ENCODE measurements around the gene NEK5. TPM values are rescaled to one million over a fixed set of nuclear protein-coding genes. Genes with fewer than 3 reads are reported as not detected.
"Not testable (repeated sequence)": the region's sequence is repeated elsewhere in the genome, so short reads cannot be mapped to it uniquely, and the experiment has no call there.

Gene NEK5
- polyA plus RNA-seq, result 2.3 TPM
- long read RNA-seq, donor 1, result 0 reads
- long read RNA-seq, donor 2, result 0 reads
- long read RNA-seq, donor 3, result 0 reads
- long read RNA-seq, donor 4, result 0 reads
- long read RNA-seq, donor 5, result 0 reads
- long read RNA-seq, donor 6, result 0 reads
- long read RNA-seq, donor 7, result 0 reads
- long read RNA-seq, donor 8, result 0 reads
- long read RNA-seq, donor 9, result 0 reads
- long read RNA-seq, donor 10, full-length matches to known transcripts, result 1 of 1 reads
- long read RNA-seq, donor 10, partial matches to known transcripts, result 0 of 1 reads
- long read RNA-seq, donor 10, other reads (novel, unspliced or antisense), result 0 of 1 reads
- long read RNA-seq, donor 11, result 0 reads

- H3K27ac ChIP-seq (ENCODE audit: low read length), result peak within 1 kb of the TSS; percentile 31
Measured at GRCh38 chr13:52128714-52129700, at the start of gene NEK5. NEK5 (minus strand) TSS chr13:52129073; CDS start chr13:52127482, 1,591 bp downstream.

GRCh38 chr13:52177276-52177675 is 48.4 kb upstream of the NEK5 start:
- Histone ChIP-seq H3K4me3 (ENCODE audit: low read length) (no peak overlapping the region), H3K9me3 (ENCODE audit: control insufficient read depth, low read depth, low read length) (no peaks in the 10 kb centered on the region), H3K27ac (ENCODE audit: low read length) (no peak overlapping the region), H3K36me3 (ENCODE audit: control insufficient read depth, insufficient read depth, low read length) (peaks cover 42% of the 10 kb centered on the region), H3K4me1 (ENCODE audit: control insufficient read depth, insufficient read depth, low read length) (no peaks in the 10 kb centered on the region), H3K27me3 (ENCODE audit: control insufficient read depth, insufficient read depth, low read length) (no peaks in the 10 kb centered on the region)
- 20% methylated on average over 1 of the region's 2 CpGs for WGBS (ENCODE audit: insufficient coverage, low lambda C conversion rate)
- peak in 1 of 2 donors; percentile 61 for DNase-seq

More at GRCh38 chr13:52128714-52129700, at the start of gene NEK5:
- Histone ChIP-seq H3K4me3 (ENCODE audit: low read length) (peak within 1 kb of the TSS; percentile 71), H3K36me3 (ENCODE audit: control insufficient read depth, insufficient read depth, low read length) (peaks cover 29% of the 10 kb centered on the region), H3K27me3 (ENCODE audit: control insufficient read depth, insufficient read depth, low read length) (no peaks in the 10 kb centered on the region), H3K4me1 (ENCODE audit: control insufficient read depth, insufficient read depth, low read length) (peaks cover 4% of the 10 kb centered on the region), H3K9me3 (ENCODE audit: control insufficient read depth, low read depth, low read length) (no peaks in the 10 kb centered on the region)
- DNase-seq, result peak; percentile 48 to 79
- WGBS (ENCODE audit: insufficient coverage, low lambda C conversion rate), result 80% methylated on average over 1 of the region's 71 CpGs

- H3K4me1 ChIP-seq (ENCODE audit: control insufficient read depth, insufficient read depth, low read length); H3K27me3 ChIP-seq (ENCODE audit: control insufficient read depth, insufficient read depth, low read length); H3K9me3 ChIP-seq (ENCODE audit: control insufficient read depth, low read depth, low read length); H3K27ac ChIP-seq (ENCODE audit: low read length); H3K4me3 ChIP-seq (ENCODE audit: low read length); DNase-seq: not testable (repeated sequence)
- 80% methylated on average over 1 of the region's 6 CpGs for WGBS (ENCODE audit: insufficient coverage, low lambda C conversion rate)
- H3K36me3 ChIP-seq (ENCODE audit: control insufficient read depth, insufficient read depth, low read length), result peaks cover 35% of the 10 kb centered on the region
Measured at GRCh38 chr13:52173970-52174369, 45.1 kb upstream of the NEK5 start.

GRCh38 chr13:52173373-52173772 is 44.5 kb upstream of the NEK5 start:
- no peak overlapping the region for H3K27ac ChIP-seq (ENCODE audit: low read length)
- no CpG with 5 or more reads among the region's 3 CpGs for WGBS (ENCODE audit: insufficient coverage, low lambda C conversion rate)
- no peaks in the 10 kb centered on the region for H3K27me3 ChIP-seq (ENCODE audit: control insufficient read depth, insufficient read depth, low read length)
- no peak for DNase-seq
- peaks cover 40% of the 10 kb centered on the region for H3K36me3 ChIP-seq (ENCODE audit: control insufficient read depth, insufficient read depth, low read length)
- no peaks in the 10 kb centered on the region for H3K4me1 ChIP-seq (ENCODE audit: control insufficient read depth, insufficient read depth, low read length)
- no peak overlapping the region for H3K4me3 ChIP-seq (ENCODE audit: low read length)
- no peaks in the 10 kb centered on the region for H3K9me3 ChIP-seq (ENCODE audit: control insufficient read depth, low read depth, low read length)

- Histone ChIP-seq H3K36me3 (ENCODE audit: control insufficient read depth, insufficient read depth, low read length) (peaks cover 35% of the 10 kb centered on the region), H3K27ac (ENCODE audit: low read length) (peak overlapping the region; percentile 73)
- not testable (repeated sequence) for H3K4me1 ChIP-seq (ENCODE audit: control insufficient read depth, insufficient read depth, low read length); H3K27me3 ChIP-seq (ENCODE audit: control insufficient read depth, insufficient read depth, low read length); H3K9me3 ChIP-seq (ENCODE audit: control insufficient read depth, low read depth, low read length); H3K4me3 ChIP-seq (ENCODE audit: low read length); DNase-seq
- WGBS (ENCODE audit: insufficient coverage, low lambda C conversion rate), result no CpG with 5 or more reads among the region's 1 CpG
Measured at GRCh38 chr13:52171686-52172085, 42.8 kb upstream of the NEK5 start.

GRCh38 chr13:52170828-52171391 is 42.0 kb upstream of the NEK5 start:
- H3K4me3 ChIP-seq (ENCODE audit: low read length); H3K4me1 ChIP-seq (ENCODE audit: control insufficient read depth, insufficient read depth, low read length); H3K9me3 ChIP-seq (ENCODE audit: control insufficient read depth, low read depth, low read length); H3K27me3 ChIP-seq (ENCODE audit: control insufficient read depth, insufficient read depth, low read length): not testable (repeated sequence)
- no CpG with 5 or more reads among the region's 1 CpG for WGBS (ENCODE audit: insufficient coverage, low lambda C conversion rate)
- peaks cover 40% of the 10 kb centered on the region for H3K36me3 ChIP-seq (ENCODE audit: control insufficient read depth, insufficient read depth, low read length)
- H3K27ac ChIP-seq (ENCODE audit: low read length), result peak overlapping the region; percentile 73
- peak in 1 of 2 donors; percentile 78 for DNase-seq

GRCh38 chr13:52169839-52170238 is 41.0 kb upstream of the NEK5 start:
- no peak overlapping the region for H3K4me3 ChIP-seq (ENCODE audit: low read length)
- no peaks in the 10 kb centered on the region for H3K27me3 ChIP-seq (ENCODE audit: control insufficient read depth, insufficient read depth, low read length)
- peaks cover 31% of the 10 kb centered on the region for H3K36me3 ChIP-seq (ENCODE audit: control insufficient read depth, insufficient read depth, low read length)
- H3K9me3 ChIP-seq (ENCODE audit: control insufficient read depth, low read depth, low read length), result no peaks in the 10 kb centered on the region
- H3K27ac ChIP-seq (ENCODE audit: low read length), result no peak overlapping the region
- no peak for DNase-seq
- WGBS (ENCODE audit: insufficient coverage, low lambda C conversion rate), result 88% methylated on average over 4 of the region's 5 CpGs
- H3K4me1 ChIP-seq (ENCODE audit: control insufficient read depth, insufficient read depth, low read length), result peaks cover 5% of the 10 kb centered on the region

GRCh38 chr13:52165411-52165810 is 36.5 kb upstream of the NEK5 start:
- Histone ChIP-seq H3K9me3 (ENCODE audit: control insufficient read depth, low read depth, low read length) (no peaks in the 10 kb centered on the region), H3K36me3 (ENCODE audit: control insufficient read depth, insufficient read depth, low read length) (peaks cover 16% of the 10 kb centered on the region), H3K4me3 (ENCODE audit: low read length) (no peak overlapping the region), H3K4me1 (ENCODE audit: control insufficient read depth, insufficient read depth, low read length) (peaks cover 30% of the 10 kb centered on the region), H3K27ac (ENCODE audit: low read length) (peak overlapping the region; percentile 10), H3K27me3 (ENCODE audit: control insufficient read depth, insufficient read depth, low read length) (no peaks in the 10 kb centered on the region)
- DNase-seq, result peak in 1 of 2 donors; percentile 56
- no CpG with 5 or more reads among the region's 2 CpGs for WGBS (ENCODE audit: insufficient coverage, low lambda C conversion rate)

- DNase-seq, result no peak
- H3K36me3 ChIP-seq (ENCODE audit: control insufficient read depth, insufficient read depth, low read length), result peaks cover 16% of the 10 kb centered on the region
- H3K4me1 ChIP-seq (ENCODE audit: control insufficient read depth, insufficient read depth, low read length), result peaks cover 34% of the 10 kb centered on the region
- H3K4me3 ChIP-seq (ENCODE audit: low read length), result no peak overlapping the region
- no peak overlapping the region for H3K27ac ChIP-seq (ENCODE audit: low read length)
- H3K27me3 ChIP-seq (ENCODE audit: control insufficient read depth, insufficient read depth, low read length), result no peaks in the 10 kb centered on the region
- H3K9me3 ChIP-seq (ENCODE audit: control insufficient read depth, low read depth, low read length), result no peaks in the 10 kb centered on the region
Measured at GRCh38 chr13:52164989-52165388, 36.1 kb upstream of the NEK5 start.

GRCh38 chr13:52163878-52164277 is 35.0 kb upstream of the NEK5 start:
- not testable (repeated sequence) for DNase-seq; H3K27ac ChIP-seq (ENCODE audit: low read length); H3K4me3 ChIP-seq (ENCODE audit: low read length); H3K9me3 ChIP-seq (ENCODE audit: control insufficient read depth, low read depth, low read length); H3K27me3 ChIP-seq (ENCODE audit: control insufficient read depth, insufficient read depth, low read length)
- H3K4me1 ChIP-seq (ENCODE audit: control insufficient read depth, insufficient read depth, low read length), result peaks cover 39% of the 10 kb centered on the region
- H3K36me3 ChIP-seq (ENCODE audit: control insufficient read depth, insufficient read depth, low read length), result peaks cover 13% of the 10 kb centered on the region
- no CpG with 5 or more reads among the region's 3 CpGs for WGBS (ENCODE audit: insufficient coverage, low lambda C conversion rate)

Data from large intestine (tissue), 12 donors.